HG02981 (cell line): ENCODE results near the gene KLHL22.
"Not testable (repeated sequence)": the region's sequence is repeated elsewhere in the genome, so short reads cannot be mapped to it uniquely, and the experiment has no call there.

ENCODE experiments used
- ATAC-seq: cut with Tn5 transposase; IDR thresholded peaks from one replicate; pipeline ENCODE4 v1.9.1; 2021; ENCODE audit warnings: mild to moderate bottlenecking, moderate library complexity; ENCODE audit not compliant: unreplicated experiment

Gene KLHL22

DNA sequence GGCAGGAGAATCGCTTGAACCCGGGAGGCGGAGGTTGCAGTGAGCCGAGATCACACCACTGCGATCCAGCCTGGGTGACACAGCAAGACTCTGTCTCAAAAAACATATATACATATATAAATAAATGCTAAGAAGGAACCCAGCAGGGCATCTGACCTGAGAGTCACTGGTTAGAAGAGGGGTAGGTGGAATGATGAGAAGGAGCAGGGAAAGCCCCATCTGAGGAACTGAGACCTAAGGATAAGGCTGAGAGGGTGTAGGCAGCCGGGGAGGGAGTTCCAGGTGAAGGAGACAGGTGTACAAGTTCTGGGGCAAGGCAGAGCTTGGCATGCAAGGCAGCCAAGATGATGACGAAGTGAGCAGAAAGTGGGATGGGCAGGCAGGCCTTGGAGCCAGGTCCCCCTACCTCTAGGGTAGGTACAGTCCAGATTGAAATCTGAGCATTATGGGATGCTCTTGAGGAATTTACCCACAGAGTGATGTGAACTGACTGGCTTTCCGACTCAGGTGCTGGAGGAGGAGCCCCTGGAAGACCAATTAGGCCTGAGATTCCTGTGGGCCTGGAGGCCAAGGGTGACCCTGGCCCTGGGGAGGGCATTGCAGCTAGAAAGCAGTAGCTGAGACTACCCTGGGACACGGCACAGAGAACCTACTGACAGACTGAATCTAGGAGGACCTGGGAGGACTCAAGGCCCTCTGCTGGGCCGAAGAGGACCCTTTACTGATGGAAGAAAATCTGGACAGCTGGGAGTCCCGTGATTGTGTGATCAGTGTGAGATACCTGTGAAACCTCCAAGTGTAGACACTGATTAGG lies 22.8 kb downstream of the KLHL22 start:
- ATAC-seq: no peak

DNA sequence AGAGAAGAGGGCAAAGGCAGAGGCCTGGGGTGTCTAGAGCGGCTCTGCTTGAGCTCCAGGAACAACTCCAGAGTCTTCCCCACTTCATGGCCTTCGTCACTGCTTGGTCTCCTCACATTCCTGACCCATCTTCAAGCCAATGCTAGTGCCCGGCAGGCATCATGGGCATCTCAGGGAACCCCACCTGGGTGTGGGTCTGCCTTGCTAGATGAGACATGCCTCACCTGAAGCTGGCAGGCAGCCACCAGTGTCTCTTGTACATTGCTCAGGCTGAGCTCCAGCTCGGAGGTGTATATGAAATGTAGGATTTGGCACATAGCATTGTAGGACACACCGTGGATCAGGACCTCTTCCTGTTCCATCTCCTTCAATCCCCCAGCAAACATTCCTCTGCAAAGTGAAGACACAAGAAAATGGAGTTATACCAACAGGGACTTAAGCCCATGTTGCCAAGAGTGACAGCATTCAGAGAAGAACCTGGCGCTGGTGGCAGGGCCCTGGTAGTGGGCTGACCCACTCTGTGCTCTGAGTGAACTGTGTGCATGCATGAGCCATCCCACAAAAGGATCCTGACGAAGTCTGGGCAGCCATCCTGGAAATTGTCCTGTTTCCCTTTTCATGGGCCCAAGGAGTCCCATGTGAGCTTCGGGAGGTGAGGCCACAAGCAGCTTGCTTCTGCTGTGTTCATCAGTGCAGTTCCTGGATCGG lies 24.3 kb downstream of the KLHL22 start:
- no peak for ATAC-seq

DNA sequence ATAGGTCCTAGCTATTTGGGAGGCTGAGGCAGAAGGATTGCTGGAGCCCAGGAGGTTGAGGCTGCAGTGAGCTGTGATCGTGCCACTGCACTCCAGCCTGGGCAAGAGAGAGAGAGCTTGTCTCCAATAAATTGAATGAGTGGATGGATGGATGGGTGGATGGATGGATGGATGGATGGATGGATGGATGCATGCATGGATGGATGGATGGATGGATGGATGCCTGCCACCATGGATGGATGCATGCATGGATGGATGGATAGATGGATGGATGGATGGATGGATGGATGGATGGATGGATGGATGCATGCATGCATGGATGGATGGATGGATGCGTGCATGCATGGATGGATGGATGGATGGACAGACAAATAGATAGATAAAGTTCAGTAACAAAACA lies 25.1 kb downstream of the KLHL22 start:
- ATAC-seq: not testable (repeated sequence)

DNA sequence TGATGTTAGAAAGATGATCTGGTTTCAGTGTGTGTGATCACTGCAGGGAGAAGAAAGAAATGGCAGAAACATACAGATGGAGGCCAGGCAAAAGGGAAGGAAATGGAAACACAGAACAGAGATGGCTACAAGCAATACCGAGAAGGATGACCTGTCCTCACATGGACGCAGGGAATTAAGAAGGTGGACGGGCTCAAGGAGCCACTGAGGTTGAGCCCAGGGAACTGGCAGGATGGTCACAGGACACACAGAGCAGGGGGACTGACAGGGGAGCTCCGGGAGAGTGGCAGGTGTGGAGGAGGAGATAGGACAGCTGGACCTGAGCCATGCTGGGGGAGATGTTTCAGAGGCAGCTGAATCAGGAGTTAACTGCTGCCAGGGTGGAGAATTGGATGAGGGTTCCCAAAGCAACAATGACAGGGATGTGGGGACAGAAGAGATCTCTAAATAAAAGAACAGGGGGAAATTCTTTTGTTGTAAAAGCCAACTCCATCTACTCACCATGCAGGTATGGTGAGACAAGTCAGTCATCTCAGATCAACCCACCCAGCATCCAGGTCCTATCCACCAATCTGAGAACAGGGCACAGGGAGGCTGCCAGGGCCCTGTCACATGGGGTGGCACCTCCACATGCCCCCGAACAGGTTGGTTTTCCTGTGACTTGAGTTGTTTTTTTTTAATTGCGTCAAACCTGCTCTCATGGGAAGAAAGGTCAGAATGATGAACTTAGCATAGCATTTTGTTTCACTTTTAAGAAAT lies 26.3 kb downstream of the KLHL22 start:
- no peak for ATAC-seq

DNA sequence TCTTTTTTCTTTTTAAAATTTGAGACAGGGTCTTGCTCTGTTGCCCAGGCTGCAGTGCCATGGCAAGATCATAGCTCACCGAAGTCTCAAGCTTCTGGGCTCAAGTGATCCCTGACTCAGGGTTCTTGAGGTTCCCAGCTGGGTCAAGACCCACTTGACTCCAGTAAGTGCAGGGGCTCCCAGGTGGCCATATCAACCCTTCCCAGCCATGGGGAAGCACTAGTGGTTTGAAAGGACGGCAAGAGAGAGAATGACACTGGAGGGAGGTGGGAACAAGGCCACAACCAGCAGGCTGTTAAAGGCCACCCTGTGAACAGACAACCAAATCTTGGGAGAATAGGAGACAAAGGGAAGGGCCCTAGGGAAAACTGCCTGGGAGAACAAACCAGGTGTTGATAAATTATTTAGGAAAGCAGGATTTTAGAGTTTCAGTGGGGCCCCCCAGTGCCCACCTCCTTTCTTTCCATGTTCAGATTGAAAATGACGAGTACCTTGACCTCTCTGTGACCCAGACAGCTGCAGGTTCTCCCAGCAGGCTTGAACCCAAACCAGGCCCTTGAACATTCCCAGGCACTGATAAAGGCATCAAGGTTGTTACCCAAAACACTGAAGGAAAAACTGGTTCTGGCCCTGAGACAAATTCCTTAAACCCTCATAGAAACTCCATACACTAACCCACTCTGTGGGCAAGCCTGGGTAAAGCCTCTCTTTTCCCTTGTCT lies 28.8 kb downstream of the KLHL22 start:
- ATAC-seq: no peak

DNA sequence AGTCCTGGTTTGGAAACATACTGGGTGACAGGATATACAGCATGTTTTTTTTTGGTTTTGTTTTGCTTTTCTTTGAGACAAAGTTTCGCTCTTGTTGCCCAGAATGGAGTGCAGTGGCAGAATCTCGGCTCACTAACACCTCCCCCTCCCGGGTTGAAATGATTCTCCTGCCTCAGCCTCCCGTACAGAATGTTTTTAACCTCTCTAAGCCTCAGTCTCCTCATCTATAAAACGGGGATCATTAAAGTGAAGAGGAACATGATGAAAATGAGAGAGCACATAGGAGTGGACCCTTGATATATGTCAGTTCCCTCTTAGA lies 29.9 kb downstream of the KLHL22 start:
- no peak for ATAC-seq

DNA sequence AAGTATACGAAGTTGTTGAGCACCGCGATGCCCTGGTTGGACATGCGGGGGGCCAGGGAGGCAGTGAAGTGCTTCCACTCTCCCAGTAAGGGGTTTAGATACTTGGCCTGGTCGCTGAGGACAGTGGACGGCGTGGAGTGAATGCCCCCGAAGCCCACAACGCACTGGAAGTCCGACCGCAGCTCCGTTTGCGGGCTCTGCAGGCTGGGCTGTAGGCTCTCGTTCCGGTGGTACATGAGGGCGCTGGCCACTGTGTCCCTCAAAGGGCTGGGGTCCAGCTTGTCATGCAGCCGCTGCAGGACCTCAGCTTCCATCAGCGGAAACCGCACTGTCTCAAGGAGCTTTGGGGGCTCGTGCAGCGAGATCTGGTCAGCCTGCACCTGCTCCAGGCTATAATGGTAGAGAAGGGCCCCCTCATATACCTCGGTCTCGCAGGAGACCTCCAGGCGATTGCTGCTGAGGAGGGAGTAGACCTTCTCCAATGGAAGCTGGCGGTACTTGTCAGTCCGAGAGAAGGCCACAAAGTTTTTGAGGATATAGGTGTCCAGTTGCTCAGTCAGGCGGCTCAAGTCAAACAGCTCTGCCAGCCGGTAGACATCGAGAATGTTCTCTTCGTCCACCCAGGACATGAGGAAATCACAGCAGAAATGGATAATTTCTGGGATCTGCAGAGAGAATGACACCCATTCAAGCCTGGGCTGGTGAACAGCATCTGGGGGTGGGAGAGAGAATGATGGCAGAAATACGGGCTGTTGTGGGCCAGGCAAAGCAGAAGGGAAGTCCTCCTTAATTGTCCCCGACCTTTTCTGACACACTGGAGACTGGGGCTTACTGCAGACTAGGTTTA lies 30.5 kb downstream of the KLHL22 start:
- no peak for ATAC-seq

DNA sequence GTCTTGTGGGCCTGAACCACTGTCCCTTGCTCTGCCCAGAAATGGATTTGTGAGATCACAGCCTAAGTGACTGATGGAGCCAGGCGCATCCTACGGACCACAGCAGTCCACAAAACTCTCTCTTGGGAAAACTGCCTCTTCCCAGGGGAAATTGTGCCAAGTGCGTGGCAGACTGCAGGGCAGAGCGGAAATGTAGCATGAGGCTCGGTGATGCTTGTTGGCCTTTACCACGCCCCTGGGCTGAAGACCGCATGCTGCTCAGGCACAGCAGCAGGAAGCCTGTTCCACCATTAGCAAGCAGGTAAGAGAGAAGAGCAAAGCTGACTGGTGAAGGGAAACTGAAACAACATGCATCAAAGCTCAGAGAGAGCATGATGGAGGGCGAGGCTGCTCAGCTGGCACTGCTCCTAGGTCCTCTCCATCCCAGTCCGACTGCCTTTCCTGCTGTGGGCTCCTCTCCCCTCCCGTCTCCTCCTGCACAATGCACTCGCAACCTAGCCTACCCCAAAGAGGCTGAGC lies 31.4 kb downstream of the KLHL22 start:
- ATAC-seq: no peak

DNA sequence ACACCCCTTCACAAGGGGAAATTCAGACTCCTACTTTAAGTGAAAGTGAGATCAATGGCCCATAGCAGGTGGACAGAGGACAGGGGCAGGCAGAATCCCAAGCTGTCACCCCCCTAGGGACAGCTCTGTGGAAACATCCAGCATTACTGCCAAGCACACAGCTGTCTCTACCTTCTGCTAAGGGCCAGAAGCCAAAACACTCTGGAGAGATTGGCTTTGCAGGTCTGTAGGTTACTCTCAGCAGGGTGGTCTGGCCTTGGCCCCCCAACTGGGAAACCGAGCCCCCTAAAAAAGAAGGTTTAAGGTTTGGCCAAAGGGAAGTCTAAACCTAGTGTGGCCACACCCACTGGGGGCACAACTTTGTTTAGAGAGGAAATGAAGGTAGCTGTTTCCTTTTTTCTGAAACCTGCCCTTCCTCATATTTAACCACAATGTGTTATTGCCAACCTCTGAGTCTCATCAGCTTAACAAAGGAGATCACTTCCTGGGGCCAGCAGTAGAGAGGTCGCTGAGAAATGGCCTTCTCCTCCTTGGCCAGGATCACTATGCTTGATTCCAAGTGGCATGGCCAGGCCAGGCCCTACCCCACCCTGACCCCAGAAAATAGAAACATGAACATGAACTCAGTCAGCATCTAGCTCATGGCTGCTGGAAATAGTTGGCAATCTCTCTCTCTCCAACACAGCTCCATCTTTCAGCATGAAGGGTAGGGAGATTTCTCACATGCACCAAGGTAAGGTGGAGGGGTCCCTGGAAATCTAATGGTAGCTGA lies 32.1 kb downstream of the KLHL22 start:
- ATAC-seq: no peak

DNA sequence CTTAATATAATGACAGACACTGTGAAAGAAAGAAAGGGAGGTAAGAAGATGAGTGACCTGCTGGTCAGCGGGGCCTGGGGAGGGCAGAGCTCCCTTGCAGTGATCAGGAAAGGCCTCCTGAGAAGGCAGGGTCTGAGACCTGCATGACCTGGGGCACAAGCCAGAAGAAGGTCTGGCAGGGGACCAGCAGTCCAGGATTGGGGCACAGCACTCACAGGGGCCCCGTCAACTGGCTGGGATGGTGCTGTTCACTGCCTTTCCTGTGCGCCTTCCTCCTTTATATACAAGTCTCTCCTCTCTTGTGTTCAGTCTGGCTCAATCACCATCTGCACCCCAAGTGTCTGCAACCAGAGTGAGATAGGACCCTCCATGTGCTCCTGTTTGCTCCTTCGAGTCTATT lies 35.7 kb downstream of the KLHL22 start:
- no peak for ATAC-seq

DNA sequence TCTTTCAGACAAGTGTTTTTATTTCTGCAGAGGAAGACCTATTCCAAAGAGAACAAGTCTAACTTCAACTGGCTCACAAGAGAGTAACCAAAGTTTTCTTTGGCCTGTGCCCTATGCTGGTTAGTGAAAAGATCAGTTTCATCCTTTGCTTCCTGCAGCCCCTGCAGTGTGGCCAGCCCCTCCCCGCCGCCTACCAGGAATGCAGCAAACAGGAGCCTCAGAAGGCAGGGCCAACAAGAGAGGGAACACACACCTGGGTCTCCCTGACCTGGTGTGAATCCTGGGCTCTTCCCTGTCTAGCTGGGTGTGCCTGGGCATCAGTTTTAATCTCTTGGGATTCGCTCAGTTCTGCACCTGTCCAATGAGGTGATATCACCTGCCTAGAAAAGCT lies 36.4 kb downstream of the KLHL22 start:
- no peak for ATAC-seq

DNA sequence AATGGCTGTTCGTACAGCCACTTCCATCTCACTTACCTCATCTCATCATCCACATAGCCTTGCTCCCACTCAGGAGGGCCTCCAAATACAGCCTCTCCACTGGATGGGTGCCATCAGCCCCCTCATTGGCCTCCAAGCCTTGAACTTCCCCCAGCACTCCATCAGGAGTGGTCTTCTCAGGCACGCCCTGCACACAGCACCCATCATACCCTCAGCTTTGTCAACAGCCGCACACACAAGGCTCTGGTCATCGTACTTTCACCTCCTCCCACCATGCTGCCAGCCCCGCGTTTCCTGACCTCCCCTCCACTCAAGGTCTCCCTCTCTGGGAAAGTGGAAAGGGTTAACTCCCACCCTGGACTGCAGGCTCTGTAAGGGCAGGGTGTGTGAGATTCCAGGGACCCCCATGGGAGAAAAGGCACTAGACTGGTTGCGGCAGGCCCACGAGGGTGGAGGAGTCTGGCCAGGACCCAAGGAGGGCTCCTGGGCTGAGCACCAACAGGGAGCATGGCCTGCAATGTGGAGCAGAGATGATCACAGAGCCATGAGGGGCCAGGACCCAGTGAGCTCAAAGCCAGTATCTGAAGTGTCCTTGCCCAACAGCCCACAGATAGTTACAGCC lies 37.0 kb downstream of the KLHL22 start:
- no peak for ATAC-seq

DNA sequence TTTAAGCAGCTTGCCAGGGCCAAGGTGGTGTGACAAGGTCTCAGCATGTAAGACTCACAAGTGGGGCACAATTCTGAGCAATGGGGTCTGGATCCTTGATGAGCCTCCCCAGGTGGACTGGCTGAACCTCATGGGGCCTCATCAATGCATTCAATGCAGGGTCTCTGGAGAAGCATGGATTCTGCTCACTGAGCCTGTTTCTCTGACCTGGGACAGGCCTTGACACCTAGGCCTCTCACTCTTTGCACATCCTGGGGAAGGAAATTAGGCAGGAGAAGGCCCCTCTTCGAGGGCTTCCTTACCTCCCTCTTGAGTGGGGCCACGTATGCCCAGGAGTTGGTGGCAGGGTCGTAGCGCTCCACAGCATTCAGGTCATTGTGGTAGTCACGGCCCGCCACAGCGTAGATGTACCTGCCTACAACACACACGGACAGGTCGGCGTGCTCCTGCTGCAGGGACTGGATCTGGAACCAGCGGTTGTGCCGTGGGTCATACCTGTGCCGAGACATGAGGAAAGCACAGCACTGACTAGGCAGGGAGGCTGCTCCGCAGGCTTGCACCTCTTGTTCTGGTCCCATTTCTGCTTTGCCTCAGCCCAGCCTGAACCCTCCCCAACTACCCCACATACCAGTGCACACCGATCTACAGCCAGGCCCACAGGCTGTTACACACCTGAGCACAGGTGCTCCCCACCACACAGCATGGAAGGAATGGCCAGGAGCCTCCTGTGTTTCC lies 37.9 kb downstream of the KLHL22 start:
- no peak for ATAC-seq

DNA sequence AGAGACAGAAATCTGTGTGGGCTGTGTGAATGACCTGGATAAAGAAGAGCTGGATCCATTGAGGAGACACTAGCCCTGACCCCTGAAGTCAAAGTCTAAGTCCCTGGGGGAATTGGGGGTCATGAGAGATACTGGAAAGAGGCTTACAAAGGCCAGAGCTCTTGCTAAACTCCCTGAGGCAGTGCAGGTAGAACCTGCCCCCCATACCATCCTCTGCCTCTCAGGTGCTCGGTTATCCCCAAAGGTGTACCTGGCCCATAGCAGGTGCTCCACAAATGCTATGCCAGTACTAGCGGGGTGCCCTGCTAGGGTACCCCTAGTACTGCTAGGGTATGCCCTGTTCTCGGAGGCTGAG lies 38.9 kb downstream of the KLHL22 start:
- no peak for ATAC-seq

DNA sequence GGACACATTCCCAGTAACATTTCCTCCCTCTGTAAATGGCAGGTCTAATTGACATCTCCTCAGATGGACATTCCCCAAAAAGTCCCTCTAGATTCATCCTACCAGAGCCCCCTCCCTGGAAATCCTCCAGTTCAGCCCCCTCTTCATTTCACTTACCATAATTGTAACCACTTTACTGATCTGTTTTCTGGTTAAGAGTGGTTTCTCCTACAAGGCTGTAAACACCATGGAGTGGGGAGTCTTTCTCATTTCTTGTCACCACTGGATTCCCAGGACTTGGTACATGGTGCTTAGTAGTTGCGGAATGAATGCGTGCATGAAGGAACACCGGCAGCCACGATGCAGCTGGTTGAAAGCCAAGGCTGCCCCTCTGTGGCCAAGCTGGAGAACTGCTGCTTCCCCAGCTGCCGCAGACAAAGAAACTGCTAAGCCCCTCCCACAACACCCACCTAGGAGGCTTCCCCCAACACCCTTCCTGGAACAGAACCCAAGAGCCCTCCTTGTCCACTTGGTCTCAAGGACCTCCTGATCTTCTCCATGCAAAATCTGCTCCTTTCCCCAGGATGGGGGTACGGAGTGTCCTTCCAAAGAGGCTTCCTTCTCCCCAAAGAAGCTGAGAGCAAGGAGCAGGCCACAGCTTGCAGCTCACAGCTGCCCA lies 39.4 kb downstream of the KLHL22 start:
- no peak for ATAC-seq

DNA sequence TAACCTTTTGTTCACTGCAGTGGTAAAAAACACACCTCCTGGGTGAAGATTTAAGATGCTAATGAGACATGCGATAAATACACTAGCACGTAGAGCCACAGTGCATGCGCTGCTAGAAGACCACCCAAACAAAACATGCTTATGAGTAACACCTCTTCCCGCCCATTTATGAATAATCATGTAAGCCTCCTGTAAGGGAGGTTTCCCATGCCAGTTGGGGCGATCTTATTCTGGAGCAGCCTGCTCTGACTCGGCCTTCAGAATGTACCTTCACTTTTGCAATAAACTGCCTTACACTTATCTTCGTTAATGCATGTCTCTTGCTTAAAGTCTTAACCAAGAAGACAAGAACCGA lies 39.9 kb downstream of the KLHL22 start:
- no peak for ATAC-seq

DNA sequence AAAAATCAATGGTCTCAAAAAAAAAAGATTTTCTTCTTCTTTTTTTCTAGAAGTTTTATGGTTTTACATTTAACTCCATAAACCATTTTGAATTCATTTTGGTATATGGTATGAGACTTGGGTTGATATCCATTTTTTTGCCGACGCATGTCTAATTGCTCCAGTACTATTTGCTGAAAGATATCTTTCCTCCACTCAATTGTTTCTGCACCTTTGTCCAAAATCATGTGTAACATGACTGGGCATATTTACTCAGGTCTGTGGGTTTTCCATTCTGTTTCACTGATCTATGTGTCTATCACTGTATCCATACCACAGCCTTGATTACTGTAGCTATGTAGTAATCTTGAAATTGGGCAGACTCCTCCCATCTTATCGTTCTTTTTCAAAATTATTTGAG lies 42.4 kb downstream of the KLHL22 start:
- no peak for ATAC-seq

DNA sequence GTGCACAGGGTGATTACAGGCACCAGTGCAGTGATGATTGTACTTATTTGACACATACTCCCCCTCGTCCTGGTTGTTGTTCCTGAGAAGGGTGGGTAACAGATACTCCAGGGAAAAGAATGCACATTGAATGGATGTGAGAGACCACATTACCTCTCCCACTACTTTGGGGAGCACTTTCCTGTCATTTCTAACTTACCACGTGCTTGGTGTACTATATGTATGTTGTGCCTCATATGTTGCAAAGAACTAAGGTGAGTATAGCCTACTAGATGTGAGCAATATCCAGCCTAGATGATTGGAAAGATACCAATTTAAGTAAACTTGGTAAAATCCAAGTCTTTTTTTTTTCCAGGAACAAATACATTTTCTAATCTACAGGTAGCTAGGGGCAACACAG lies 43.7 kb downstream of the KLHL22 start:
- ATAC-seq: no peak
